ENCODE data around the gene ANKS4B. TPM values are rescaled to one million over a fixed set of nuclear protein-coding genes. Genes with fewer than 3 reads are reported as not detected.

Gene ANKS4B
- total RNA-seq, 3 donors from 2014 or later (not counting 1 experiment from before 2014, with no cell fraction given), result 0.10 TPM; not detected in 2

DNA sequence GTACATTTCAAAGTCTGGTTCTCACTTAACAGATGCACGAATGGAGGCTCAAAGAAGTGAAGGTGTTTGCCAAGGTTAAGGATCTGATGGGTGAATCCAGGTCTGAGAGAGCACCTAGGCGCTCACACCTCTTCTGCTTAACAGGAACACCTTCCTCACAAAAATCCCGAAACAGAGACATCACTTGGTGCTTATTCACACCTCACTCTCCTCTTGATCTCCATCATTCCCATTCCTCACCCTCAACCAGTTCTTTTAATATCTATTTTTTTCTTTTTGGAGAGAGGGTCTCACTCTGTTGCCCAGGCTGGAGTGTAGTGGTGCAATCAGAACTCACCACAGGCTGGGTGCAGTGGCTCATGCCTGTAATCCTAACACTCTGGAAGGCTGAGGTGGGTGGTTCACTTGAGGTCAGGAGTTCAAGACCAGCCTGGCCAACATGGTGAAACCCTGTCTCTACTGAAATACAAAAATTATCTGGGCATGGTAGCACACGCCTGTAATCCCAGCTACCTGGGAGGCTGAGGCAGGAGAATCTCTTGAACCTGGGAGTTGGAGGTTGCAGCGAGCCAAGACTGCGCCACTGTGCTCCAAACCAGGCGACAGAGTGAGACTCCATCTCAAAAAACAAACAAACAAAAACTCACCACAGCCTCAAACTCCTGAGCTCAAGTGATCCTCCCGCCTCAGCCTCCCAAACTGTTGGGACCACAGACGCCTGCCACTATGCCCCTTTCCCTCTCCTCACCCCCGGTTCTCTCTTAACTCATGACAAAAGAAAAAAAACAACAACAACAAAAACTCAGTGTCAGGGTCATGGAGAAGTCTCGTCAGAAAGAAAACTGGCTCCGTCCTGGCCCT is 29.5 kb downstream of the ANKS4B start:
- TF ChIP-seq CTCF (IDR thresholded peaks at IDR 0.05), result no peak
- Mint-ChIP-seq H3K4me1 (no peaks in the 10 kb centered on the region), H3K4me3 (no peak overlapping the region), H3K27ac (no peak overlapping the region), H3K27me3 (ENCODE audit: low read depth in 2 of 2) (peaks cover 6 to 13% of the 10 kb centered on the region in 2 donors), H3K36me3 (no peaks in the 10 kb centered on the region), H3K9me3 (no peaks in the 10 kb centered on the region)
- DNase-seq (no peak), ATAC-seq (no peak)
- intact Hi-C loops (cut with micrococcal nuclease), result no loop called here
- no peaks in the 10 kb centered on the region for H3K27me3 ChIP-seq (ENCODE audit: control insufficient read depth, insufficient read depth, low read length)
- no peak overlapping the region for H3K4me3 ChIP-seq (ENCODE audit: low read length)
- no peaks in the 10 kb centered on the region for H3K36me3 ChIP-seq (ENCODE audit: control insufficient read depth, insufficient read depth, low read length)
- no peaks in the 10 kb centered on the region for H3K4me1 ChIP-seq (ENCODE audit: control insufficient read depth, insufficient read depth, low read length)
- no peak overlapping the region for H3K27ac ChIP-seq (ENCODE audit: low read length)
- no peaks in the 10 kb centered on the region for H3K9me3 ChIP-seq (ENCODE audit: control insufficient read depth, insufficient read depth, low read length)
- WGBS (ENCODE audit: insufficient coverage), result 89% methylated on average over 12 of the region's 12 CpGs

DNA sequence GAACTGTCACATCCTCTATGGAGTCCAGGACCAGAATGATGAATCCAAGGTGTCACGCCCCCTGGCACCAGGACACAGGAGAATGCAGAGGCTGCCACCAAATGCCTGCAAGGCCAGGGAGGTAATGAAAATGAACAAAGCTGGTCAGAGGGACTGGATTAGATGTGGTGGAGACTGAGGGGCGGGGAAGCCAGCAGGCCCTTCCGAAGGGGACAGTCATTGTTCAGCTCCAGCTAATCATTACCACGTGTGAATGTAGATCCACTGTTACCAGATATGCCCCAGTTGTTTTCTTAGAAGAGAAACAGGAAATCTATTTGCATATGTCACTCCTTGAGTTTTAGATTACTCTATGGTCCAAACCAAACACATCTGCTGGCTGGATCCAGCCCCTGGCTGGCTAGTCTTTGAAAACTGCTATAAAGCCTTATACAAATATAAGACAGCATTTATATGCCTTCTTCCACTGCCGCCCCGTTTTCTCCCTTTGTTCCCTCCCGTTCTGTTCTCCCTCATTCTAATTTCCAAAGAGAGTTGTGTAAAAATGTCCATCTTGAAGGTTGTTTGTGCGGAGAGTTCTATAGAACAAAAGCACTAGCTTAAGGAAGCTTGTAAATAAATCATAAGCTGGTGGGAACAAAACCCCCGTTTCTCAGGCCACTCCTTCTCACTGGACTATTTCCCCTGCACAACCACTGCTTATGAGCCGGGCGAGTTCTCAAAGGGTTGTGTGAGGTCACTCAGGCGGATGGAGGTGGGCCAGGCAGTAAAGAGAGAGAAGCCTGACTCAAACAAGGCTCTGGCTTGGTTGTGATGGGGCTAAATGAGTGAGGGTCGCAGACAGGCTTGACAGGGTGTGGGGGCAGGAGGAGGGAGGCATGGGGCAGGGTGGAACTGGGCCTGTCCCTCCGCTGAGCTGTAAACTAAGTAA is 30.4 kb downstream of the ANKS4B start:
- Histone ChIP-seq H3K9me3 (ENCODE audit: control insufficient read depth, insufficient read depth, low read length) (no peaks in the 10 kb centered on the region), H3K27me3 (ENCODE audit: control insufficient read depth, insufficient read depth, low read length) (no peaks in the 10 kb centered on the region), H3K27ac (ENCODE audit: low read length) (no peak overlapping the region), H3K4me3 (ENCODE audit: low read length) (no peak overlapping the region), H3K36me3 (ENCODE audit: control insufficient read depth, insufficient read depth, low read length) (no peaks in the 10 kb centered on the region), H3K4me1 (ENCODE audit: control insufficient read depth, insufficient read depth, low read length) (no peaks in the 10 kb centered on the region)
- Mint-ChIP-seq H3K36me3 (no peaks in the 10 kb centered on the region), H3K9me3 (no peaks in the 10 kb centered on the region), H3K4me1 (no peaks in the 10 kb centered on the region), H3K4me3 (no peak overlapping the region), H3K27ac (no peak overlapping the region), H3K27me3 (ENCODE audit: low read depth in 2 of 2) (peaks cover 6 to 13% of the 10 kb centered on the region in 2 donors)
- no peak for TF ChIP-seq CTCF (IDR thresholded peaks at IDR 0.05)
- ATAC-seq (no peak), DNase-seq (no peak)
- intact Hi-C loops (cut with micrococcal nuclease), result no loop called here
- 72% methylated on average over 11 of the region's 14 CpGs for WGBS (ENCODE audit: insufficient coverage)

- DNase-seq (no peak), ATAC-seq (no peak)
- Mint-ChIP-seq H3K36me3 (no peaks in the 10 kb centered on the region), H3K9me3 (no peaks in the 10 kb centered on the region), H3K4me1 (no peaks in the 10 kb centered on the region), H3K27ac (no peak overlapping the region), H3K27me3 (ENCODE audit: low read depth in 2 of 2) (peaks cover 6 to 11% of the 10 kb centered on the region in 2 donors), H3K4me3 (no peak overlapping the region)
- Histone ChIP-seq H3K27me3 (ENCODE audit: control insufficient read depth, insufficient read depth, low read length) (no peaks in the 10 kb centered on the region), H3K4me1 (ENCODE audit: control insufficient read depth, insufficient read depth, low read length) (no peaks in the 10 kb centered on the region), H3K36me3 (ENCODE audit: control insufficient read depth, insufficient read depth, low read length) (no peaks in the 10 kb centered on the region), H3K27ac (ENCODE audit: low read length) (no peak overlapping the region), H3K9me3 (ENCODE audit: control insufficient read depth, insufficient read depth, low read length) (no peaks in the 10 kb centered on the region), H3K4me3 (ENCODE audit: low read length) (no peak overlapping the region)
- TF ChIP-seq CTCF (IDR thresholded peaks at IDR 0.05), result no peak
- intact Hi-C loops (cut with micrococcal nuclease), result no loop called here
- 84% methylated on average over 3 of the region's 4 CpGs for WGBS (ENCODE audit: insufficient coverage)
Observed at GRCh38 chr16:21264571-21265036, 31.1 kb downstream of the ANKS4B start.

Data from natural killer cell (primary cell).